Stimulated activated CD4-positive, alpha-beta T cell treated with anti-CD3 and anti-CD28 coated beads, Interleukin-4, amount 100 ng/mL, for 4 hours (primary cell): ENCODE data around the gene PLPP4.

Source experiments
- DNase-seq, 2 experiments: peaks; one replicate each; pipeline ENCODE4 v3.0.0-alpha.2; 2020

Gene PLPP4

DNA sequence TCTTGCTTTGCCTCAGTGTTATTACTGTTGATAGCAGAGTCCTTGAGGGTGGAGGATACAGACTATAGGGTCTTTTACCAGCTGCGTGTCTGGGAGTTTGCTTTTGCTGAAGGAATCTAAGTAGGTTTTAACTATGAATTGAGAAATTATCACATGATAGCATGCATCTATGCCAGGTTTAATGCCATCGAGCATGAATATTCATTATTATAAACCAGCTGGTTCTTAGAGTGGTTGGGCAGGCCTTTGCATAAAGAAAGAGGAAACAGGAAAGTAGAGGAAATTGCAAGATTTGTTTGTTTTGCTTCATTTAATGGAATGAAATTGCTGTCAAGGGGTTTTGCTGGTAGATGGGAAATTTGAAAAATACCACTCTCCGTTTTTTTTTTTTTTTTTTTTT is 70.7 kb downstream of the PLPP4 start:
- no peak for DNase-seq

GRCh38 chr10:120530699-120531098 is 73.7 kb downstream of the PLPP4 start:
- DNase-seq, result no peak

DNA sequence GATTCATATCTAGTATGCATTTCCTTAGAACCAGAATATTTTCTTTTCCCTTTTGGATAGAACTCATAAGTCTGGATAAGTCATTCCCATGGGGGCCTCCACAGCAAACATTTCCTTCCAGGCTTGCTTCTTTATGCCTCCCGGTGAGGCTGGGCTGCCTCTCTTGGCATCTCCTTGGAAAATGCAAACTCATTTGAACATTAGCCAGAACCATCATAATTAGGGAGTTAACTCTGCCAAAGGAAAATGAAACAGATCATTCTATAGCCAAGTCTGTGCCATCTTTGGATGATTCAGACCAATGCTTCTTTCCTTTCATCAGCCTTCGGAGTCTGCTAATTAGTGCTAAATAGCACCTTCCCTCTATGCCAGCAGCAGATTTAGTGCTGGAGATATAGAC is 81.1 kb downstream of the PLPP4 start:
- DNase-seq, result no peak

DNA sequence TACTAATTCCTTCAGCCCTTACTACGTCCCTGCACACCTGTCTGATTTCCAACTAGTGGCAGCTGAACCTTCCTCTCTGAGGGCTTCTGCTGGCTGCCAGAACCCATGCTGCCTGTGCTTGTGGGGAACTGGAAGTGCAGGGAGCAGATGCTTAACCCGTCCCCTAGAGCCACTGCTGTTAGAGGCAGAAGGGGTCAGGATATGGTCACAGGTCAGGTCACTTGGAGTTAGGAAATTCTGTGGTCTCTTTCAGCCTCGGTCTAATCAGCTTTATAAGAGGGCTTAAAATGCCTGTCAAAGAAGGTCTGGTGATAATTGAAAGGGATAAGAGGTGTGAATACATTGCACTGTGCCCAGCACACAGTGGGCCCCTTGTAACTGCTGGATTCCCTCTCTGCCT is 82.0 kb downstream of the PLPP4 start:
- no peak for DNase-seq

DNA sequence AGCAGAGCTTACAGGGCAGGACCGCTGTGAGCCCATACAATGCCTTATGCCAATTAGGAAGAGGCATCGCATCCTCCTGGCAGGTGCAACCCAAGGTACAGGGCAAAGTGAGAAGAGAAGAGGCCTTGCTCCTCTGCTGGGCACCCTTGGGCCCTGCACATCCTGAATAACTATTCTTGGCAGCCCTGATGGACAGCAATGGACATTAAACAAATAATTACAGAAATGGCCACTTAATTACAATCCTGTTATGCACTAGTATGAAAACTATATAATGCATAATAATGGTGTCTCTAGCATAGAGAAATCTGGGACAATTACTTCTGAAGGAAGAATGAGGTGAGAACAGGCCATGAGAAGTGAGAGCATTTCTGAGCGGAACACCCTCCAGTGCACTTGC is 83.5 kb downstream of the PLPP4 start:
- DNase-seq, result no peak

DNA sequence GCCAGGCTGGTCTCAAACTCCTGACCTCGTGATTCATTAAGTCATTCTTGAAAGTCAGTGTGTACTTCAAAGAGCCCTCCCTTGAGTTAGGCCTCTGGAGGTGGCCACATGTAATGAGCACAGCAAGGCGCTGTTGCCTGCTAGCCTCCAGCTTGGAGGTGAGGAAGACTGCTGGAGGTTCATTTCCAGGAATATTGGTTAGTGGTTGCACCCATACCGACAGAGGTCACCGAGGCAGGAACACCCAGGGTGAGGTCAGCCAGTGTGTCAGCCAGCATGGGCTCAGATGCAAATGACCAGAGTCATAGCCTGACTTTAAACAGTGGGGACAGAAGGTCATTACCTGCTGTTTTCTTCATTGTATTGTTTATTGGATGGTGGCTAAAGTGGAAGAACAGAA is 85.0 kb downstream of the PLPP4 start:
- DNase-seq, result no peak

GRCh38 chr10:120542591-120542990 is 85.6 kb downstream of the PLPP4 start:
- DNase-seq, result no peak

GRCh38 chr10:120543291-120543690 is 86.3 kb downstream of the PLPP4 start:
- no peak for DNase-seq

DNA sequence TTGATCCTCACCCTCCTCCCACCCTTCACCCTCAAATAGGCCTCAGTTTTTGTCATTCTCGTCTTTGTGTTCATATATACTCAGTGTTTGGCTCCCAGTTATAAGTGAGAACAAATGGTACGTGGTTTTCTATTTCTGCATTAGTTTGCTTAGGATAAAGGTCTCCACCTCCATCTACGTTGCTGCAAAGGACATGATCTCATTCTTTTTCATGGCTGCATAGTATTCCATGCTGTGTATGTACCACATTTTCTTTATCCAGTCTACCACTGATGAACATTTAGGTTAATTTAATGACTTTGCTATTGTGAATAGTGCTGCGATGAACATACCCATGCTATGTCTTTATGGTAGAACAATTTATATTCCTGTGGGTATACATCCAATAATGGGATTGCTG is 91.2 kb downstream of the PLPP4 start:
- no peak for DNase-seq

- no peak for DNase-seq
Measured at GRCh38 chr10:120552262-120552661, 95.2 kb downstream of the PLPP4 start.

DNA sequence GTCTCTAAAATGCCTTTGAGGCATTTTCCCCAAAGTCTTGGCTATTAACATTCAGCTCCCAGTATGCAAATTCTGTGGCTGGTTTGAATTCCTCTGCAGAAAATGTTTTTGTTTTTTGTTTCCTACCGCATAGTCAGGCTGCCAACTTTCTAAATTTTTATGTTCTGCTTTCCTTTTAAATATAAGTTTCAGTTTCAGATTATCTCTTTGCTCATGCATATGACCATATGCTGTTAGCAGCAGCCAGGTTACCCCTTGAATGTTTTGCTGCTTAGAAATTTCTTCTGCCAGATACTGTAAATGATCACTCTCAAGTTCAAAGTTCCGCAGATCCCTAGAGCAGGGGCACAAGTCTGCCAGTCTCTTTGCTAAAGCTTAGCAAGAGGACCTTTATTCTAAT is 96.9 kb downstream of the PLPP4 start:
- DNase-seq, result no peak

GRCh38 chr10:120555436-120555835 is 98.4 kb downstream of the PLPP4 start:
- no peak for DNase-seq

- DNase-seq, result no peak
Measured at GRCh38 chr10:120555842-120556532, 99.0 kb downstream of the PLPP4 start.

DNA sequence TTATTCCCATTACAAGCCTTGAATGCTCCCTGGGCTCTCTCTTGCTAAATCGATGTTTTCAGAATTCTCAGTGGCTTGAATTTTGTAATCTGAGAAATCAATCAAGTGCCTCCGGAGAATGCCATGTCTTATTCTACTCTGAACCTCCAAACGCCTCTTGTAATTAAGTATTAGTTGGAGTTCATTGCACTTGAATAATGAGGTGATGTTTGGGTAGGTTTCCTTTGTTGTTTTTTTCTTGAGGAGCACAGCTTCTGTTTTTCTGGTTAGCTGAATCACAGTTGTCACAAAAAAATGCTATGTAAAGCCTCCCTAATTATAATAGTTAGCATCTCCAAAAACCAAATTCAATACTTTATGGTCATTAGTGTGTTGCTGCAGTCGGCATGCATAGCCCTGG is 100.3 kb downstream of the PLPP4 start:
- DNase-seq, result no peak

GRCh38 chr10:120559800-120560199 is 102.8 kb downstream of the PLPP4 start:
- DNase-seq, result no peak

DNA sequence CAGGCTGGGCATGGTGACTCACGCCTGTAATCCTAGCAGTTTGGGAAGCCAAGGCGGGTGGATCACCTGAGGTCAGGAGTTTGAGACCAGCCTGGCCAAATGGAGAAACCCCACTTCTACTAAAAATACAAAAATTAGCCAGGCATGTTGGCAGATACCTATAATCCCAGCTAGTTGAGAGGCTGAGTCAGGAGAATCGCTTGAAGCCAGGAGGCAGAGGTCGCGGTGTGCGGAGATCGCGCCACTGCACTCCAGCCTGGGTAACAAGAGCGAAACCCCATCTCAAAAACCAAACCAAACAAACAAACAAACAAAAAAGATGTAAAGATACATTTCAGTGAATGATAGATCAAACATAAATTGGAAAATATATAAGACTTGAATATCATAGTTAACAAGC is 105.9 kb downstream of the PLPP4 start:
- DNase-seq, result no peak

GRCh38 chr10:120570418-120570817 is 113.4 kb downstream of the PLPP4 start:
- no peak for DNase-seq

DNA sequence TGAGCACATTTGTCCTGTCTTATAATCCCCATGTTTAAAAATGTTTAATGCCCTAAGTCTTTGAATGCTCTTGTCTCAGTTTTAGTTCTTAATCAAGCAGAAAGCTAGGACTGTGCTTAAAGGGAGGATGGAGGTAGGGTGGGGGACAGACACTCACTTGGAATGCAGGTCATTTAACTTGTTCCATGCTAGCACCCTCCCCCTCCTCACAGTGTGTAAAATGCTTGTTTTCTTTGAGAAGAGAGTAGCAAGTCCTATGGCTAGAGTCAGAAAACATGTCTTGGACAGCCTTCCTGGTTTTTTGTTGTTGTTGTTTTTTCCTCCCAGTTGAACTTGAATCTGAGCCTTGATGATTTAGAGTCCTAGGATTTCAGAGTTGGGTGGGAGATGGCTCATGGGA is 114.2 kb downstream of the PLPP4 start:
- no peak for DNase-seq

- no peak for DNase-seq
Measured at GRCh38 chr10:120572307-120572706, 115.3 kb downstream of the PLPP4 start.

DNA sequence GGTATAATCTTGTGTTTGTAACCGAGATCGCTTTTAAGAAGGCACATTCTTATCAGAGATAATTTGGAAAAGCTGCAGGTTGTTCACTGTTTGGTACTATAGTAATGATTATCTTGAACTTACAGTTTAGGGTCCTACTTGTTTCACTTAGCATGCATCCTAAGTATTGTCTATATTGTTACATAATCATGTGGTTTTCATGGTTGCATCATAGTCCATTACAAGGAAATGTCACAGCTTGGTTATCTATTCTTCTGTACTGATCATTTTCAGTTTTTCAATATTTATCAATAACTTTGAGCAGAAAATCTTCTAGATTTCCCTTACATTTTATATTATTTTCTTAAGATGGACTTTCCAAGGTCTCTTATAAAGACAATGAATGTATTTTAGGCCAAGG is 116.3 kb downstream of the PLPP4 start:
- DNase-seq, result no peak

DNA sequence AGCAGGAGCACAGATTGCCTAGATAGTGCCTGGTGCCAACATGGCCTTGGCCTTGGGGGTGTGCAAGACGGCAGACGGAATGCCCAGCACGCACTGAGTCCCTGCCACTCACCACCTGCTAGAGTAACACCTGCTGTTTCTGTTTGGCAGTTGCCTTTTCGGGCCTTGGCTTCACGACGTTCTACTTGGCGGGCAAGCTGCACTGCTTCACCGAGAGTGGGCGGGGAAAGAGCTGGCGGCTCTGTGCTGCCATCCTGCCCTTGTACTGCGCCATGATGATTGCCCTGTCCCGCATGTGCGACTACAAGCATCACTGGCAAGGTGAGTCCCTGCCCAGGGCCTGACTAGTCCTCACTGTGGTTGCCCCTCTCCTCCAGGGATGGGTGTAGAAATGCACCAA is 118.0 kb downstream of the PLPP4 start:
- DNase-seq, result no peak

- DNase-seq, result no peak
Measured at GRCh38 chr10:120575411-120575810, 118.4 kb downstream of the PLPP4 start.

DNA sequence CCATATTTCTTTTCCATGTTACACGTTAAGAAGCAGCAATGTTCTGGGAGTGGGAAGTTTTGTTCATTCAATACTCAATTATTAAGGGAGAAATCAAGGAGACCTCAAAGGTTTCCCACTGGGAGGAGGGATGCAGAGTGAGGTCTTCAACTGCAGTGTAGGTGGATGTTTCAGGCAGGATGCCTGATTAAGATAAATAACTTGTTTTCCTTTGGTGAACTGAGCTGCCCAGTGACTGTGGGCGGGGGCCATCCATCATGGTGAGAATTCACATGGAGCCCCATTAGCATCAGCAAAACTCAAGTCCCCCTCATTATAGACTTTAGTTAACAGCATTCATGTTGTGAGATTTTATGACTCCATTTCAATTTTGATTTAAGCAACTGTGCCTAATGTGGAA is 121.1 kb downstream of the PLPP4 start:
- no peak for DNase-seq

DNA sequence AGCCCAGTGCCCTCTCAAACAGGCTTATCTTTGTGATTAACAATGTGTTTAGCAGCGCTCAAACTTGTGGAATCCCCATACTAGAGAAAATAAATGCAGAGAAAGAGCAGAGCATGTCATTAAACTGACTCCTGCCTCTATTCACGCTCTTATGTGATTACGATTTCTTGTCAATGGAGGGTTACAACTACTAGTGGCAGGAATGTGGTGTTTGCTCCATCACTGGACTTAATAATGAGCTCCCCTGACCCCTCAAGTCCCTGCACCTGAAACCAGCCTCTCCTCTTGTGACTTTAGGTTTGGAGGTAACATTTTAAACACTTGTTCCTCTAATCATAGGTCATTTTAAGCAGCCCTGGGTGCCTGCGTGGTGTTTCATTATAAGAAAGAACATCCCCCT is 121.9 kb downstream of the PLPP4 start:
- no peak for DNase-seq
